ENCODE measurements around the gene SOWAHB.

Gene SOWAHB

GRCh38 chr4:76898385-76898692 is 395 bp upstream of the SOWAHB start:
- H3K4me3 ChIP-seq, result no peak overlapping the region
- H3K36me3 ChIP-seq (ENCODE audit: insufficient read depth, low read length), result no peaks in the 10 kb centered on the region
- no peaks in the 10 kb centered on the region for H3K9me3 ChIP-seq (ENCODE audit: low read depth, low read length)
- H3K9ac ChIP-seq (ENCODE audit: insufficient read length), result no peak overlapping the region
- TF ChIP-seq FOXP2 (optimal IDR thresholded peaks at IDR 0.05; ENCODE audit: control extremely low read depth, extremely low read length, insufficient read depth) (no peak), EZH2 (IDR thresholded peaks at IDR 0.05) (no peak), POLR2AphosphoS5 (IDR thresholded peaks at IDR 0.05; ENCODE audit: borderline replicate concordance, low read depth, low read length) (no peak)
- DNase-seq (ENCODE audit: low read depth, low spot score), result no peak
- H3K27ac ChIP-seq, result no peak overlapping the region

GRCh38 chr4:76896614-76897535 is 1.1 kb downstream of the SOWAHB start:
- Histone ChIP-seq H3K27ac (no peak overlapping the region), H3K36me3 (ENCODE audit: insufficient read depth, low read length) (no peaks in the 10 kb centered on the region), H3K4me3 (peak overlapping the region; percentile 71), H3K9me3 (ENCODE audit: low read depth, low read length) (no peaks in the 10 kb centered on the region), H3K9ac (ENCODE audit: insufficient read length) (no peak overlapping the region)
- DNase-seq (ENCODE audit: low read depth, low spot score), result no peak
- TF ChIP-seq EZH2 (IDR thresholded peaks at IDR 0.05) (no peak), POLR2AphosphoS5 (IDR thresholded peaks at IDR 0.05; ENCODE audit: borderline replicate concordance, low read depth, low read length) (no peak), FOXP2 (optimal IDR thresholded peaks at IDR 0.05; ENCODE audit: control extremely low read depth, extremely low read length, insufficient read depth) (no peak)

GRCh38 chr4:76896048-76896447 is 1.9 kb downstream of the SOWAHB start:
- H3K27ac ChIP-seq, result no peak overlapping the region
- no peak overlapping the region for H3K4me3 ChIP-seq
- no peaks in the 10 kb centered on the region for H3K9me3 ChIP-seq (ENCODE audit: low read depth, low read length)
- H3K36me3 ChIP-seq (ENCODE audit: insufficient read depth, low read length), result no peaks in the 10 kb centered on the region
- TF ChIP-seq FOXP2 (optimal IDR thresholded peaks at IDR 0.05; ENCODE audit: control extremely low read depth, extremely low read length, insufficient read depth) (no peak), POLR2AphosphoS5 (IDR thresholded peaks at IDR 0.05; ENCODE audit: borderline replicate concordance, low read depth, low read length) (no peak), EZH2 (IDR thresholded peaks at IDR 0.05) (no peak)
- H3K9ac ChIP-seq (ENCODE audit: insufficient read length), result no peak overlapping the region
- DNase-seq (ENCODE audit: low read depth, low spot score), result no peak

- H3K36me3 ChIP-seq (ENCODE audit: insufficient read depth, low read length), result no peaks in the 10 kb centered on the region
- no peak overlapping the region for H3K4me3 ChIP-seq
- H3K9me3 ChIP-seq (ENCODE audit: low read depth, low read length), result no peaks in the 10 kb centered on the region
- H3K9ac ChIP-seq (ENCODE audit: insufficient read length), result no peak overlapping the region
- TF ChIP-seq POLR2AphosphoS5 (IDR thresholded peaks at IDR 0.05; ENCODE audit: borderline replicate concordance, low read depth, low read length) (no peak), FOXP2 (optimal IDR thresholded peaks at IDR 0.05; ENCODE audit: control extremely low read depth, extremely low read length, insufficient read depth) (no peak), EZH2 (IDR thresholded peaks at IDR 0.05) (no peak)
- H3K27ac ChIP-seq, result no peak overlapping the region
- no peak for DNase-seq (ENCODE audit: low read depth, low spot score)
These were observed 2.3 kb downstream of the SOWAHB start for GRCh38 chr4:76895619-76896018.

GRCh38 chr4:76894537-76895255 is 3.2 kb downstream of the SOWAHB start:
- no peaks in the 10 kb centered on the region for H3K36me3 ChIP-seq (ENCODE audit: insufficient read depth, low read length)
- H3K27ac ChIP-seq, result no peak overlapping the region
- no peak overlapping the region for H3K4me3 ChIP-seq
- no peak for TF ChIP-seq FOXP2 (optimal IDR thresholded peaks at IDR 0.05; ENCODE audit: control extremely low read depth, extremely low read length, insufficient read depth)
- no peak for TF ChIP-seq EZH2 (IDR thresholded peaks at IDR 0.05)
- TF ChIP-seq POLR2AphosphoS5 (IDR thresholded peaks at IDR 0.05; ENCODE audit: borderline replicate concordance, low read depth, low read length), result no peak
- no peak overlapping the region for H3K9ac ChIP-seq (ENCODE audit: insufficient read length)
- DNase-seq (ENCODE audit: low read depth, low spot score), result no peak
- no peaks in the 10 kb centered on the region for H3K9me3 ChIP-seq (ENCODE audit: low read depth, low read length)

GRCh38 chr4:76892601-76893000 is 5.3 kb downstream of the SOWAHB start:
- H3K27ac ChIP-seq, result no peak overlapping the region

GRCh38 chr4:76892001-76892400 is 5.9 kb downstream of the SOWAHB start:
- Histone ChIP-seq H3K9ac (ENCODE audit: insufficient read length) (no peak overlapping the region), H3K9me3 (ENCODE audit: low read depth, low read length) (no peaks in the 10 kb centered on the region), H3K27ac (no peak overlapping the region), H3K36me3 (ENCODE audit: insufficient read depth, low read length) (no peaks in the 10 kb centered on the region), H3K4me3 (no peak overlapping the region)
- no peak for TF ChIP-seq POLR2AphosphoS5 (IDR thresholded peaks at IDR 0.05; ENCODE audit: borderline replicate concordance, low read depth, low read length)
- TF ChIP-seq FOXP2 (optimal IDR thresholded peaks at IDR 0.05; ENCODE audit: control extremely low read depth, extremely low read length, insufficient read depth), result no peak
- no peak for TF ChIP-seq EZH2 (IDR thresholded peaks at IDR 0.05)
- DNase-seq (ENCODE audit: low read depth, low spot score), result no peak

More at GRCh38 chr4:76892601-76893000, 5.3 kb downstream of the SOWAHB start:
- Histone ChIP-seq H3K9me3 (ENCODE audit: low read depth, low read length) (no peaks in the 10 kb centered on the region), H3K9ac (ENCODE audit: insufficient read length) (no peak overlapping the region), H3K36me3 (ENCODE audit: insufficient read depth, low read length) (no peaks in the 10 kb centered on the region), H3K4me3 (no peak overlapping the region)
- DNase-seq (ENCODE audit: low read depth, low spot score), result no peak
- no peak for TF ChIP-seq POLR2AphosphoS5 (IDR thresholded peaks at IDR 0.05; ENCODE audit: borderline replicate concordance, low read depth, low read length)
- TF ChIP-seq FOXP2 (optimal IDR thresholded peaks at IDR 0.05; ENCODE audit: control extremely low read depth, extremely low read length, insufficient read depth), result no peak
- no peak for TF ChIP-seq EZH2 (IDR thresholded peaks at IDR 0.05)

- Histone ChIP-seq H3K9me3 (ENCODE audit: low read depth, low read length) (no peaks in the 10 kb centered on the region), H3K27ac (no peak overlapping the region), H3K36me3 (ENCODE audit: insufficient read depth, low read length) (no peaks in the 10 kb centered on the region), H3K9ac (ENCODE audit: insufficient read length) (no peak overlapping the region), H3K4me3 (no peak overlapping the region)
- TF ChIP-seq FOXP2 (optimal IDR thresholded peaks at IDR 0.05; ENCODE audit: control extremely low read depth, extremely low read length, insufficient read depth), result no peak
- no peak for TF ChIP-seq EZH2 (IDR thresholded peaks at IDR 0.05)
- no peak for TF ChIP-seq POLR2AphosphoS5 (IDR thresholded peaks at IDR 0.05; ENCODE audit: borderline replicate concordance, low read depth, low read length)
- no peak for DNase-seq (ENCODE audit: low read depth, low spot score)
These were observed 11.0 kb downstream of the SOWAHB start for GRCh38 chr4:76886848-76887441.
